Heart left ventricle (tissue), 16 donors: ENCODE data around the gene PRICKLE3. TPM values are rescaled to one million over a fixed set of nuclear protein-coding genes. Genes with fewer than 3 reads are reported as not detected.

Experiments used
- ATAC-seq, 4 donors: fragments of 200-7000 bp; cut with Tn5 transposase; one replicate each; pipeline ENCODE4 v1.9.1; 2020 to 2022; ENCODE audit warnings: moderate library complexity in 4 of 4, mild to moderate bottlenecking in 3 of 4, moderate number of reproducible peaks in 1 of 4
- DNase-seq, 5 donors: peaks; one replicate each; pipeline ENCODE4 v3.0.0-alpha.2; 2020
- H3K27ac ChIP-seq, 12 donors: fragments of 200-600 bp; sonication (generic) in 4 of 12; one replicate each; pipeline versions ENCODE4 v1.5.0 to v1.8.0; 2016 to 2022; ENCODE audit warnings: mild to moderate bottlenecking in 2 of 12
- H3K27me3 ChIP-seq, 9 donors: fragments of 200-600 bp; sonication (generic) in 2 of 9; one replicate each; pipeline versions ENCODE4 v1.5.1 to v1.8.0; 2016 to 2022; ENCODE audit warnings: mild to moderate bottlenecking in 3 of 9
- H3K36me3 ChIP-seq, 9 donors: fragments of 200-600 bp; sonication (generic) in 2 of 9; one replicate each; pipeline versions ENCODE4 v1.5.0 to v1.8.0; 2018 to 2022; ENCODE audit warnings: mild to moderate bottlenecking in 2 of 9
- H3K4me1 ChIP-seq, 12 donors: fragments of 200-600 bp; sonication (generic) in 4 of 12; one replicate each; pipeline versions ENCODE4 v1.5.0 to v1.8.0; 2016 to 2022; ENCODE audit warnings: mild to moderate bottlenecking in 3 of 12
- H3K4me3 ChIP-seq, 12 donors: fragments of 200-600 bp; sonication (generic) in 4 of 12; one replicate each; pipeline versions ENCODE4 v1.5.0 to v1.8.0; 2017 to 2022; ENCODE audit warnings: mild to moderate bottlenecking in 9 of 12, moderate library complexity in 4 of 12
- H3K9me3 ChIP-seq, 12 donors: fragments of 200-600 bp; sonication (generic) in 4 of 12; one replicate each; pipeline versions ENCODE4 v1.5.0 to v1.8.0; 2016 to 2022; ENCODE audit warnings: mild to moderate bottlenecking in 1 of 12
- CTCF ChIP-seq, 12 donors: fragments of 200-600 bp; sonication (generic) in 4 of 12; IDR thresholded peaks; one replicate each; pipeline versions ENCODE4 v1.5.0 to v1.8.0; 2018 to 2022; ENCODE audit warnings: antibody characterized with exemption in 12 of 12, mild to moderate bottlenecking in 5 of 12
- POLR2A ChIP-seq, 2 donors: fragments of 450-650 bp; IDR thresholded peaks; one replicate each; pipeline ENCODE4 v1.6.1; 2017; ENCODE audit warnings: antibody characterized with exemption in 2 of 2, mild to moderate bottlenecking in 2 of 2, moderate library complexity in 2 of 2
- WGBS, 4 donors: extraction: QIAGEN DNeasy Blood & Tissue Kit in 2 of 4; methylation state at CpG; one replicate each; pipeline versions ENCODE4 v1.1.5 to v1.1.7; 2013 to 2018; 5-methylcytosine and 5-hydroxymethylcytosine counted together
- intact Hi-C, 10 donors: fragments of 100-400 bp; cut with DNase I; formaldehyde crosslinking; loops; one replicate each; pipeline versions ENCODE4 v1.11.1 to v1.14.2; 2022
- polyA plus RNA-seq, 2 donors: library from polyadenylated mRNA; stranded (reverse); fragments of 200-250 nt; gene quantifications; one replicate each; pipeline ENCODE4 v1.2.3, GENCODE V29; 2013
- total RNA-seq, 9 donors: library from RNA; depleted of rRNA in 2 of 9; stranded (reverse); fragments of >200 nt in 2 of 9; fragmentation: NEBNext Ultra II Directional in 3 of 9; extraction: Animal tissue kit (Norgen Biotek cat#: 25700) in 3 of 9; gene quantifications; one replicate each; pipeline versions ENCODE4 v1.1.0 to v1.2.4, GENCODE V29; 2016 to 2023
- donor health status: ischemic (EF 13 %, LVEDD 7.1; RV severe dilation, severe dysfunction).
- donor health status: healthy with polysubstance abuse.
- donor health status: DM: no; HTN: yes; CAD: no.
- donor health status: DM: no; HTN: no; CAD: no.
- donor health status: ischemic (EF 25% LVEDD 6.9; RV normal size, moderate dysfunction).
- donor health status: ischemic (EF 25% LVEDD 5.7; RV mildly dilated, moderate dysfunction).
- donor health status: healthy.
- donor health status: DM: yes; HTN: yes; CAD: no.
- donor health status: ischemic (EF 35%, LVEDD 5.7; RV mildly dilated, moderate dysfunction).
- donor health status: nonischemic (EF 11% LVEDD 7.7; RV severe dilation, severe dysfunction).
- donor health status: DM: yes; HTN: yes; CAD: no.
- donor health status: PGD.
- donor health status: ischemic (EF 29% LVEDD 5.4; RV normal size, mild dysfunction).
- donor health status: nonischemic (EF 23%, LVEDD 6.1; RV moderate dilation, normal function).

Gene PRICKLE3
- total and polyA plus RNA-seq, 11 donors, result 6.5 to 13.2 (median 9.3) TPM

GRCh38 chrX:49204017-49204416 is 17.8 kb upstream of the PRICKLE3 start:
- H3K4me1 ChIP-seq, result peaks cover 0 to 11% (median 2%) of the 10 kb centered on the region in 12 donors
- no peak for DNase-seq
- H3K27ac ChIP-seq, result no peak overlapping the region
- H3K9me3 ChIP-seq, result no peaks in the 10 kb centered on the region
- no peak overlapping the region for H3K4me3 ChIP-seq
- no peaks in the 10 kb centered on the region for H3K36me3 ChIP-seq
- 77 to 89% (median 84%) methylated on average over 6 of the region's 6 CpGs for WGBS, 4 donors
- TF ChIP-seq CTCF (IDR thresholded peaks at IDR 0.05) (no peak), POLR2A (IDR thresholded peaks at IDR 0.05) (no peak)
- ATAC-seq, result no peak
- intact Hi-C loops, result loop anchor here in 1 of 10 donors (10.0 kb wide), 1 partner anchor 61 kb away; the partner anchor contains the start of genes FOXP3 and PPP1R3F
- peaks cover 0 to 3% (median 0%) of the 10 kb centered on the region in 9 donors for H3K27me3 ChIP-seq

- DNase-seq (no peak), ATAC-seq (no peak)
- Histone ChIP-seq H3K4me3 (no peak overlapping the region), H3K27me3 (peaks cover 0 to 3% (median 0%) of the 10 kb centered on the region in 9 donors), H3K36me3 (no peaks in the 10 kb centered on the region), H3K27ac (no peak overlapping the region), H3K4me1 (peaks cover 0 to 11% (median 2%) of the 10 kb centered on the region in 12 donors), H3K9me3 (no peaks in the 10 kb centered on the region)
- intact Hi-C loops, result loop anchor here in 1 of 10 donors (10.0 kb wide), 1 partner anchor 61 kb away; the partner anchor contains the start of genes FOXP3 and PPP1R3F
- TF ChIP-seq CTCF (IDR thresholded peaks at IDR 0.05), result no peak
- TF ChIP-seq POLR2A (IDR thresholded peaks at IDR 0.05), result no peak
- WGBS, 4 donors, result 33 to 61% (median 56%) methylated on average over 3 of the region's 3 CpGs
Measured at GRCh38 chrX:49203536-49203935, 17.4 kb upstream of the PRICKLE3 start.

GRCh38 chrX:49202022-49202421 is 15.8 kb upstream of the PRICKLE3 start:
- no peak overlapping the region for H3K4me3 ChIP-seq

More at GRCh38 chrX:49202022-49202421, 15.8 kb upstream of the PRICKLE3 start:
- intact Hi-C loops, result loop anchor here in 1 of 10 donors (10.0 kb wide), 1 partner anchor 63 kb away; the partner anchor contains the start of genes FOXP3 and PPP1R3F
- H3K4me1 ChIP-seq, result peaks cover 0 to 11% (median 2%) of the 10 kb centered on the region in 12 donors
- 83 to 89% (median 88%) methylated on average over 2 of the region's 2 CpGs for WGBS, 4 donors
- ATAC-seq (no peak), DNase-seq (no peak)
- H3K36me3 ChIP-seq, result no peaks in the 10 kb centered on the region
- peaks cover 0 to 3% (median 0%) of the 10 kb centered on the region in 9 donors for H3K27me3 ChIP-seq
- no peak overlapping the region for H3K27ac ChIP-seq
- TF ChIP-seq POLR2A (IDR thresholded peaks at IDR 0.05), result no peak
- no peak for TF ChIP-seq CTCF (IDR thresholded peaks at IDR 0.05)
- H3K9me3 ChIP-seq, result no peaks in the 10 kb centered on the region
